ENCODE results near the gene TPD52L3. TPM values are rescaled to one million over a fixed set of nuclear protein-coding genes. Genes with fewer than 3 reads are reported as not detected.

TPD52L3 gene
- total and polyA plus RNA-seq, 2 of the 4 experiments (the other 2 are of a cell fraction) = not detected

DNA sequence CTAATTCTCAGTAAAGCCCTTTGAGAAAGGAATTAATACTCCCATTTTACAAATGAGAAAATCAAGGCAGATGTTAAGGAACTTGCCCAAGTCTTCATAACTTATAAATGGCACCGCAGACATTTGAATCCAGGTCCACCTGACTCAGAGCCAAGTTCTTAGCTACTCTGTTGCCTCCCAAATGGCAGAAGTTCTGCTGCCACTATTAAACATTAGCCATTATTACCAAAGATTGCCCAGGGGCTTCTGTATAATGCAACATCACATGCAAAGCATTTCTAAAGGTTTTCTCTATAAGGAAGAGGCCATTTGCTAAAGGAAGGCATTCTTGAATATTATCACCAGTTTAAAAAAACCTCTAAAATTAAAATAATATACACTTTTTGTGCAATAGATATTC lies 28.3 kb downstream of the TPD52L3 start:
- in situ Hi-C loops (cut with MboI; ENCODE audit: low sequenced_read_pairs) = no loop called here
- dilution Hi-C loops (cut with HindIII; ENCODE audit: low sequenced_read_pairs, unreplicated experiment) = no loop called here

More for the DNA sequence above, 28.3 kb downstream of the TPD52L3 start:
- ChIA-PET CTCF (interaction anchor here (0.6 to 1.1 kb wide), 2 partner anchors 211 to 212 kb away, joined by 3 to 8 read pairs; no protein-coding TSS in a partner anchor), POLR2A (ENCODE audit: unreplicated experiment) (interaction anchor here (0.6 kb wide), 1 partner anchor 57 kb away, joined by 4 read pairs; the partner anchor contains the start of gene UHRF2)
- TF ChIP-seq POLR2A (IDR thresholded peaks at IDR 0.05; ENCODE audit: low read depth, low read length) (no peak), SMC3 (IDR thresholded peaks at IDR 0.05; ENCODE audit: low read depth, low read length) (no peak), NFE2L2 (IDR thresholded peaks at IDR 0.05; ENCODE audit: low read depth, low read length) (no peak), RAD21 (IDR thresholded peaks at IDR 0.05; ENCODE audit: low read length) (no peak), RFX5 (IDR thresholded peaks at IDR 0.05; ENCODE audit: low read depth, low read length) (no peak), MAFK (IDR thresholded peaks at IDR 0.05; ENCODE audit: low read depth, low read length) (no peak), MXI1 (IDR thresholded peaks at IDR 0.05; ENCODE audit: borderline replicate concordance, low read depth, low read length) (no peak), FOS (IDR thresholded peaks at IDR 0.05; ENCODE audit: low read depth, low read length) (no peak), CEBPB (IDR thresholded peaks at IDR 0.05; ENCODE audit: low read depth, low read length) (no peak), RCOR1 (IDR thresholded peaks at IDR 0.05; ENCODE audit: insufficient replicate concordance, low read length) (no peak)
- TF ChIP-seq, protein P1, sequence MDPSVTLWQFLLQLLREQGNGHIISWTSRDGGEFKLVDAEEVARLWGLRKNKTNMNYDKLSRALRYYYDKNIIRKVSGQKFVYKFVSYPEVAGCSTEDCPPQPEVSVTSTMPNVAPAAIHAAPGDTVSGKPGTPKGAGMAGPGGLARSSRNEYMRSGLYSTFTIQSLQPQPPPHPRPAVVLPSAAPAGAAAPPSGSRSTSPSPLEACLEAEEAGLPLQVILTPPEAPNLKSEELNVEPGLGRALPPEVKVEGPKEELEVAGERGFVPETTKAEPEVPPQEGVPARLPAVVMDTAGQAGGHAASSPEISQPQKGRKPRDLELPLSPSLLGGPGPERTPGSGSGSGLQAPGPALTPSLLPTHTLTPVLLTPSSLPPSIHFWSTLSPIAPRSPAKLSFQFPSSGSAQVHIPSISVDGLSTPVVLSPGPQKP (IDR thresholded peaks at IDR 0.05; ENCODE audit: borderline replicate concordance, low read depth, low read length) = no peak
- Histone ChIP-seq H3K4me2 (ENCODE audit: low read depth, low read length) (no peak overlapping the region), H3K56ac (ENCODE audit: extremely low read depth, insufficient read depth, low read length) (no peak overlapping the region), H2AK9ac (replicated peaks; ENCODE audit: low read depth, low read length, poor library complexity) (no peak overlapping the region), H4K20me1 (ENCODE audit: insufficient read depth, low read length) (no peaks in the 10 kb centered on the region), H4K91ac (ENCODE audit: insufficient read depth, low read depth, low read length) (no peak overlapping the region), H2BK120ac (ENCODE audit: low read depth, low read length) (no peak overlapping the region), H3K9me3 (ENCODE audit: control insufficient read depth, insufficient read depth, low read length) (no peaks in the 10 kb centered on the region), H2BK20ac (ENCODE audit: low read depth, low read length) (peak overlapping the region; percentile 57; the same call in 1 of the 2 replicates), H3K79me1 (ENCODE audit: low read depth in 1 of 2, low read length in 2 of 2) (peaks cover 0 to 5% of the 10 kb centered on the region in 2 experiments; a peak in 1 of 4 replicates), H3K9me1 (ENCODE audit: insufficient read depth, low read length) (peaks cover 8% of the 10 kb centered on the region; the same call in 1 of the 2 replicates), H2AFZ (replicated peaks; ENCODE audit: low read length, poor library complexity) (no peak overlapping the region), H3K23ac (ENCODE audit: low read depth, low read length) (no peak overlapping the region), H4K8ac (ENCODE audit: low read depth in 2 of 2, low read length in 2 of 2) (no peak overlapping the region), H3K14ac (replicated peaks; ENCODE audit: low read depth, low read length) (no peak overlapping the region), H3K9ac (ENCODE audit: low read depth, low read length) (no peak overlapping the region), H3K4ac (ENCODE audit: low read depth, low read length) (no peak overlapping the region; the same call in 1 of the 2 replicates), H2AK5ac (ENCODE audit: low read depth, low read length) (no peak overlapping the region), H3K27me3 (ENCODE audit: control insufficient read depth, insufficient read depth, low read length) (no peaks in the 10 kb centered on the region), H3K36me3 (ENCODE audit: control insufficient read depth, insufficient read depth, low read length) (no peaks in the 10 kb centered on the region), H2BK5ac (ENCODE audit: low read depth, low read length, poor library complexity, severe bottlenecking) (peak overlapping the region; percentile 71), H4K5ac (ENCODE audit: low read depth, low read length) (no peak overlapping the region), H3K4me1 (ENCODE audit: control insufficient read depth, insufficient read depth, low read length) (peaks cover 8% of the 10 kb centered on the region), H3K4me3 (ENCODE audit: insufficient read depth, low read depth, low read length) (no peak overlapping the region), H3K27ac (ENCODE audit: insufficient read depth, low read length) (no peak overlapping the region), H2BK15ac (ENCODE audit: low read depth, low read length) (no peak overlapping the region; the same call in 2 of the 3 replicates), H3K18ac (ENCODE audit: low read depth, low read length) (no peak overlapping the region)
- WGBS, 2 experiments (ENCODE audit: extremely low coverage in 2 of 2, insufficient read length in 1 of 2) = 100% methylated on average over 1 of the region's 1 CpG; no CpG with 5 or more reads in 1 of the 2 experiments
- BruUV-seq (replicated peaks) = no TSS peak
- ATAC-seq (ENCODE audit: low read depth) (no peak), DNase-seq (no peak)
- intact Hi-C loops (cut with micrococcal nuclease) = loop anchor here (10.0 kb wide), 1 partner anchor 138 kb away; no protein-coding TSS in a partner anchor

All from IMR-90 (cell line).